ENCODE data around the gene ST3GAL5.

- TF ChIP-seq POLR2AphosphoS5 (IDR thresholded peaks at IDR 0.05; ENCODE audit: borderline replicate concordance, low read depth, low read length): no peak
- TF ChIP-seq EZH2 (IDR thresholded peaks at IDR 0.05): no peak
- TF ChIP-seq FOXP2 (optimal IDR thresholded peaks at IDR 0.05; ENCODE audit: control extremely low read depth, extremely low read length, insufficient read depth): no peak
Observed at GRCh38 chr2:85797263-85797660, 91.5 kb downstream of the ST3GAL5 start.

All from SK-N-MC (cell line).